ENCODE measurements around the gene DISP2. TPM values are rescaled to one million over a fixed set of nuclear protein-coding genes. Genes with fewer than 3 reads are reported as not detected.

The DISP2 gene
- total RNA-seq, 1 experiment from 2014 or later: 1.3 TPM

GRCh38 chr15:40379853-40380252 is 21.8 kb downstream of the DISP2 start:
- no TSS peak for BruUV-seq (replicated peaks)
- H3K36me3 Mint-ChIP-seq (ENCODE audit: insufficient read depth, unreplicated experiment): peaks cover 17% of the 10 kb centered on the region
- H3K9me3 Mint-ChIP-seq (ENCODE audit: low read depth, unreplicated experiment): no peaks in the 10 kb centered on the region

GRCh38 chr15:40380636-40381035 is 22.6 kb downstream of the DISP2 start:
- intact Hi-C loops (cut with micrococcal nuclease; ENCODE audit: unreplicated experiment): no loop called here
- Mint-ChIP-seq H3K4me3 (ENCODE audit: low read depth, unreplicated experiment) (no peak overlapping the region), H3K27ac (ENCODE audit: unreplicated experiment) (no peak overlapping the region), H3K9me3 (ENCODE audit: low read depth, unreplicated experiment) (no peaks in the 10 kb centered on the region), H3K36me3 (ENCODE audit: insufficient read depth, unreplicated experiment) (peaks cover 17% of the 10 kb centered on the region), H3K27me3 (ENCODE audit: unreplicated experiment) (no peaks in the 10 kb centered on the region), H3K4me1 (ENCODE audit: low read depth, unreplicated experiment) (peaks cover 12% of the 10 kb centered on the region)
- CTCF ChIA-PET: no interaction called here
- TF ChIP-seq CTCF (IDR thresholded peaks at IDR 0.05; ENCODE audit: unreplicated experiment): no peak
- no TSS peak for BruUV-seq (replicated peaks)
- no peak for DNase-seq

More at GRCh38 chr15:40379853-40380252, 21.8 kb downstream of the DISP2 start:
- Mint-ChIP-seq H3K4me3 (ENCODE audit: low read depth, unreplicated experiment) (no peak overlapping the region), H3K27me3 (ENCODE audit: unreplicated experiment) (no peaks in the 10 kb centered on the region), H3K4me1 (ENCODE audit: low read depth, unreplicated experiment) (peaks cover 12% of the 10 kb centered on the region), H3K27ac (ENCODE audit: unreplicated experiment) (peak overlapping the region; percentile 76)
- intact Hi-C loops (cut with micrococcal nuclease; ENCODE audit: unreplicated experiment): no loop called here
- TF ChIP-seq CTCF (IDR thresholded peaks at IDR 0.05; ENCODE audit: unreplicated experiment): no peak
- CTCF ChIA-PET: interaction anchor here (0.6 kb wide), 1 partner anchor 16 kb away, joined by 6 read pairs; no protein-coding TSS in a partner anchor
- DNase-seq: peak; percentile 60

- DNase-seq: no peak
- peaks cover 17% of the 10 kb centered on the region for H3K36me3 Mint-ChIP-seq (ENCODE audit: insufficient read depth, unreplicated experiment)
- CTCF ChIA-PET: interaction anchor here (1.0 kb wide), 1 partner anchor 15 kb away, joined by 5 read pairs; no protein-coding TSS in a partner anchor
- TF ChIP-seq CTCF (IDR thresholded peaks at IDR 0.05; ENCODE audit: unreplicated experiment): no peak
- H3K4me1 Mint-ChIP-seq (ENCODE audit: low read depth, unreplicated experiment): peaks cover 12% of the 10 kb centered on the region
- H3K27ac Mint-ChIP-seq (ENCODE audit: unreplicated experiment): no peak overlapping the region
- no peak overlapping the region for H3K4me3 Mint-ChIP-seq (ENCODE audit: low read depth, unreplicated experiment)
- H3K9me3 Mint-ChIP-seq (ENCODE audit: low read depth, unreplicated experiment): no peaks in the 10 kb centered on the region
- no peaks in the 10 kb centered on the region for H3K27me3 Mint-ChIP-seq (ENCODE audit: unreplicated experiment)
- intact Hi-C loops (cut with micrococcal nuclease; ENCODE audit: unreplicated experiment): no loop called here
- BruUV-seq (replicated peaks): no TSS peak
Measured at GRCh38 chr15:40381818-40382529, 24.0 kb downstream of the DISP2 start.

- DNase-seq: peak; percentile 86
- peaks cover 12% of the 10 kb centered on the region for H3K4me1 Mint-ChIP-seq (ENCODE audit: low read depth, unreplicated experiment)
- TF ChIP-seq CTCF (IDR thresholded peaks at IDR 0.05; ENCODE audit: unreplicated experiment): no peak
- BruUV-seq (replicated peaks): TSS peak; percentile 70
- no peaks in the 10 kb centered on the region for H3K27me3 Mint-ChIP-seq (ENCODE audit: unreplicated experiment)
- peaks cover 23% of the 10 kb centered on the region for H3K36me3 Mint-ChIP-seq (ENCODE audit: insufficient read depth, unreplicated experiment)
- intact Hi-C loops (cut with micrococcal nuclease; ENCODE audit: unreplicated experiment): no loop called here
- H3K9me3 Mint-ChIP-seq (ENCODE audit: low read depth, unreplicated experiment): no peaks in the 10 kb centered on the region
- H3K4me3 Mint-ChIP-seq (ENCODE audit: low read depth, unreplicated experiment): peak within 1 kb of the TSS; percentile 89
- peak within 1 kb of the TSS; percentile 83 for H3K27ac Mint-ChIP-seq (ENCODE audit: unreplicated experiment)
- CTCF ChIA-PET: interaction anchor here (1.0 kb wide), 1 partner anchor 14 kb away, joined by 5 read pairs; no protein-coding TSS in a partner anchor
Measured at GRCh38 chr15:40382580-40383456, 24.8 kb downstream of the DISP2 start, which contains the start of gene KNSTRN. TSS of gene KNSTRN (plus strand) at chr15:40382721. CDS start at chr15:40382836, 115 bp downstream.

Measured in Calu3 (cell line).